Erythroblast (primary cell): ENCODE measurements around the gene PTPRD.

ENCODE experiments used
- DNase-seq, 2 experiments: peaks; one replicate each; lab custom pipeline; 2025; lab: John Stamatoyannopoulos, UW
- GATA1 ChIP-seq: IDR thresholded peaks from 2 replicates; pipeline ENCODE4 v1.6.1; 2011; ENCODE audit warnings: low read depth, mild to moderate bottlenecking, control low read depth, low read length, moderate library complexity
- POLR2A ChIP-seq: IDR thresholded peaks from 2 replicates; pipeline ENCODE4 v1.6.1; 2011; ENCODE audit warnings: mild to moderate bottlenecking, low read length

PTPRD gene

DNA sequence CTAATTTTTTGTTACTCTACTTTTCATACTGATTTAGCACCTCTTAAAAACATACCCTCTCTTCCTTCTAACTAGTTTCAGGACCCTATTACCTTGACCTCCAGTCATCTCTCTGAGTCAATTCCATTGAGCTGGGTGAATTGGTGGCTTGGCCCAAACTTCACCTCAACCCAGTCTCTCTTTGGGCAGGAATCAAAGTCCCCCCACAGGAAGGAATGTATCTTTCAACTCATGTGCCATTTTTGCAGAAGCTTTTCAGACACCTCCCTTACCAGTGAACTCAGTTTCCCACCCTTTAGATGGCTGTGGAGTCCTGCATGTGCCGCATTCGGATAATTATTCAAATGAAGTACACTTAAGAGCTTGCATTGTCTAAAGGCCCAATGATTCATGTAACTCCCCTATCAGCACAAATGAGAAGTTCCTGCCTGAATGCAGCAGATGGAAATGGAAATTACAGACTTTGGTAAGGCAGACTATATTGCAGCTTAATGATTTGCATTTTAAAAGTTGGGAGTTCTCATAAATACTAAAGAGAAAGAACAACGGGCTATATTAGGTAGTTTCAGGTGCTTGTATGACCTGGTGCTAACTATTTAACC, 693.5 kb downstream of the PTPRD start:
- TF ChIP-seq POLR2A (no peak), GATA1 (no peak)
- DNase-seq = no peak

DNA sequence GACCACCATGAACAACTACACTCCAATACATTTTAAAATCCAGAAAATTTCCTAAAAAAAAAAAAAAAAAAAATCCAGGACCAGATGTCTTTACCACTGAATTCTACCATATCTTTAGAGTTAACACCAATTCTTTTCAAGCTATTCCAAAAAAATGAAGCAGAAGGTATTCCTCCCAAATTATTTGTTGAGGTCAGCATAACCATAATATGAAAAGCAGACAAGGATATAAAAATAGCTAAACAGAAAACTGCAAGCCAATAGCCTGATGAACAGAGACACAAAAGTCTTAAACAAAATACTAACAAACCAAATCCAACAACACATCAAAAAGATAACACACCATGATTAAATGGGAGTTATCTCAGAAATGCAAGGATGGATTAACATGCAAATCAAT, 695.4 kb downstream of the PTPRD start:
- TF ChIP-seq GATA1 (no peak), POLR2A (no peak)
- DNase-seq = no peak

DNA sequence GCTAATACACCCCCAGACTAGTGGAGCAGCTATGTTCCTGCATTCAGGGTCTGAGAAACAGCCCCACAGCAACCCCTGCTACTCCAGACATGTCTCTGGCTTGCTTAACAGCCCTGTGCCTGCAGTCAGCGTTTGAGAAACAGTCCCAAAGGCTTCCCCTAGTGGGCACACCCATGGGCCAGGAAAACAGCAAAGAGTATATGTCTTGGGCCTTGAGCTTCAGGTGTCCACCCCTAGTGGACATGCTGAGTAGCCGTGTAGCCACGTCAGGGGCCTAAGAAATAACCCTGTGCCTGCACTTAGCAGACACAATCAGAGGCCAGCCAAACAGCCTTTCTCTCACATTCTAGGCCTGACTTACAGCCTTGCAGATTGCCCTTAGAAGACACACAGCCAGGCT, 698.6 kb downstream of the PTPRD start:
- DNase-seq = peak in 1 of 2 experiments; percentile 1
- TF ChIP-seq GATA1 (no peak), POLR2A (no peak)

DNA sequence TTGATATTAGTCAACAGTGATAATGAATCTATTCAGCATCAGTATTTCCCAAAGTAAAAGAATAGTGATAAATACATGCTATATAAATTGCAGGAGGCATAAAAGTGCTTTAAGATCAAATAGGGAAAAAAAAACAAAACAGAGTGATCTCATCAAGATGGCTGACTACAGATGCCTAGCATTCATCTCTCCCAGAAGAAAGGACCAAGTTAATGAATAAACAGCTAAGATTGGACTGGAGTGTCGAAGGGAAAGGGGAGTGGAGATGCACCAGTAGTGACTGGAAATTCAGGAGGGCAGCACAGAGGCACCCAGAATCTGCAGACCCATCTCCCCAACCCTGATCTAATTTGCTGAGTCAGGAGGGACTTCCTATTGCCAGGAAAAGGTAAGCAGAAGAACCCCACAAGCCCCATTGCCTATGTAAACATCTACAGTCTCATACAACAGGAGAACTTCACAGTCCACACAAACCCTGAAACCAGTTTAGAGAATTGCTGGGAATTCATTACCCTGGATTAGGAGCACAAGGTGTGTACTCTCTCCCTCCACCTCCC, 699.4 kb downstream of the PTPRD start:
- TF ChIP-seq GATA1 = no peak
- TF ChIP-seq POLR2A = no peak

DNA sequence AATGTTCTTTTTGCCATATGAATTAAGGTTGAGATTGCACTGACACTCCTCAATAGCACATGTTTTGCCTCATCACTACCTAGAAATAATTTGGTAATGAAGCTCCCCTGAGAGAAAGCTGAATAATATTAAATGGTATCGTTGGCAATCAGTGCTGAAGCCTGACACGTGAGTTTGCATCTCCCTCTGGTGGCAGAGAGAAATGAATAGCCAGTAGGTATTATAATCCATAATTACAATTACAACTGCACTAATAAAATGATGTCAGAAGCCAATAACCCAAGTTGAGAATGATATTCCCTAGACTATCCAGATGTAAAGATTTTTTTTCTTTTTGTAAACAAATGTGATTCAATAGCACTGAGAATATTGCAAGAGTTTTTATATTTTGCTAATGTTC, 700.3 kb downstream of the PTPRD start:
- no peak for TF ChIP-seq GATA1
- no peak for TF ChIP-seq POLR2A
- DNase-seq = no peak

More for the DNA sequence above, 699.4 kb downstream of the PTPRD start:
- DNase-seq = no peak

DNA sequence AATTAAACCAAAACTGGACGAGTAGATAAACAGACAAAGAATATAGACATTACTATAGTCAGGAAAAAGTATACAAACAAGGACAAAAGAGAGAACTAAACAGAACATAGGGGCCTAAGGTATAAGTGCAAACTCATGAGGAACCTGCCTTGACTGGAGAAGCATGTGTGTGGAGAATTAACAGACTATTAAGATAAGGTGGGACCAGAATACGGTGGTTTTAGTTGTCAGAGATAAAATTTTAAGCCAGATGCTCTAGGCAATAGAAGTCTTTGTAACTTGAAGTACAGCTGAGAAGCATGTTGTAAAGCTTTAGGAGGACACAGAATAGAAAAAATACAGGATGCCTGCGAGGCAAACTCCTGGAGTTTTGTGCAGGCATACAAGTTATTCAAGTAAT, 707.1 kb downstream of the PTPRD start:
- TF ChIP-seq POLR2A = no peak

DNA sequence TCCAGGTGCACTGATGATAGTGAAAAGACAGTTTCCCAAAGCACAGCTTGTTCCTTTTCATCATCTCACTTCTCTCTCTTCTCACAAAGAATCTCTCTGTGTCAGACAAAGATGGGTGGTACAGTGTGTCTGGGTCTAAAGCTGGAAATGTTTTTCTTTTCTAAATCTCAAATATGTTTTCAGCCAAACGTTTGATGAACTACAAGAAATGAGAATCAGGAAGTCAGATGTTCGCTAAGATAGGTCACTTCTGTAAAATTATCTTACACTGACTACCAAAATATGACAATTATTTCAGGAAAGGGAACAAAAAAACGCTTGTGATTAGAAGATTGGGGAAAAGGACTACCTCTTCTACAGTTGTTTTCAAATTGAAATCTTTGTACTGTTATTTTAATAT, 708.8 kb downstream of the PTPRD start:
- no peak for DNase-seq
- no peak for TF ChIP-seq GATA1
- no peak for TF ChIP-seq POLR2A

More for the DNA sequence above, 707.1 kb downstream of the PTPRD start:
- no peak for DNase-seq

DNA sequence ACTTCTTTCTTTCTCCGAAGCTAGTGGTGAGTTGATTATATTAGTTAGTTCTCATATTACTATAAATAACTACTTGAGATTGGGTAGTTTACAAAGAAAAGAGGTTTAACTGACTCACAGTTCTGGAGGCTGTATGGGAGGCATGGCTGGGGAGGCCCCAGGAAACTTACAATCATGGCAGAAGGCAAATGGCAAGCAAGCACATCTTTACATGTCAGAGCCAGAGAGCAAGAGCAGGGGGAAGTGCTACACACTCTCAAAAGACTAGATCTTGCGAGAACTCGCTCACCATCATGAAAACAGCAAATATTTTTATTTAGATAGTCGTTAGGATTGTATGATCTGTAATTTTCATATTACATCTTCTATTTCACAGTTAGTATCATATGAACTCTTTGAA, 711.2 kb downstream of the PTPRD start:
- no peak for TF ChIP-seq POLR2A
- TF ChIP-seq GATA1 = no peak
- DNase-seq = no peak

DNA sequence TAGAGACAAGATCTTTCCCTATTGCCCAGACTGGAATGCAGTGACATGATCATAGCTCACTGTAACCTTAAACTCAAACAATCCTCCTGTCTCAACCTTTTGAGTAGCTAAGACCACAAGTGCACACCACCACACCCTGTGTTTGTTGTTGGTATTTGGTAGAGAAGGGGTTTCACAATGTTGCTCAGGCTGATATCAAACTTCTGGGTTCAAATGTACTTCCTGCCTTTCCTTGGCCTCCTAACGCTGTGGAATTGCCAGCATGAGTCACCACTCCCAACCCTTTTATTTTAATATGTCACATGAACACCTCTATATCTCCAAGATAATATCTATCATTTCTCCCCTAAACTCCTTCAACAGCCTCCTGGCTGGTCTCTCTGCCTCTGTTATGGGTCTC, 719.0 kb downstream of the PTPRD start:
- TF ChIP-seq GATA1 (no peak), POLR2A (no peak)
- DNase-seq = no peak

DNA sequence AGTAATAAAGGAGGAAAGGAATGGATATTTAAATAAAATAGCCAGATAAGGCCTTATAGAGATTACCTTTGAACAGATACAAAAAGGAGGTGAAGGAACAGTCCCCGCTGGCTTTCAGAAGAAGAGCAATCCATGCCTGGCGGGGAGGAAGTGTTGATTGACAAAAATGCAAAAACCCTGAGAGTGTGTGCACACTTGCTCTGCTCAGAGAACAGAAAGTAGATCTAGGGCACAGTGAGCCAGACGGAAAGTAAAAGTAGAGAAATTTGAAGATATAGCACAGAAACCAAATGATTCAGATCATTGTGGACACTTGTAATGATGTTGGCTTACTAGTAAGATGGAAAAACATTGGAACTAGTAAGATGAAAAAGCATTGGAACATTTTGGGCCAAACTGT, 720.6 kb downstream of the PTPRD start:
- TF ChIP-seq GATA1 (no peak), POLR2A (no peak)
- DNase-seq = no peak

DNA sequence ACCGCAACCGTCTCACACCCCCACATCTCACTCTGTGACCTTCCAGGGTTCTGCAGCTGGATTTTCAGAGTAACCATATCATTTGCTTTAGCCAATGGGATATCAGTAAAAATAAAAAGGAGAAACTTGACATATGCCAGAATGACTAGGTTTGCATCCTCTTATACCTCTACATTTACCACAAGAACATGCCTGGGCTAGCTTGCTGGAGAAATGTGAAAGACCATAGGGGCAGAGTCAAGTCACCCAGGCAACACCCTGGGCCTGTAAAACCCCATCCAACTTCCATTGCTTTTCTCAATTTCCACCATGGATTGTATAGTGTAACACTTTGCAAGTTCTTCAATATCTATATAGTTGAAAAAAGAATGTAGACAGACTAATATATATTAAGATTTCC, 731.1 kb downstream of the PTPRD start:
- TF ChIP-seq POLR2A = no peak
- no peak for DNase-seq

DNA sequence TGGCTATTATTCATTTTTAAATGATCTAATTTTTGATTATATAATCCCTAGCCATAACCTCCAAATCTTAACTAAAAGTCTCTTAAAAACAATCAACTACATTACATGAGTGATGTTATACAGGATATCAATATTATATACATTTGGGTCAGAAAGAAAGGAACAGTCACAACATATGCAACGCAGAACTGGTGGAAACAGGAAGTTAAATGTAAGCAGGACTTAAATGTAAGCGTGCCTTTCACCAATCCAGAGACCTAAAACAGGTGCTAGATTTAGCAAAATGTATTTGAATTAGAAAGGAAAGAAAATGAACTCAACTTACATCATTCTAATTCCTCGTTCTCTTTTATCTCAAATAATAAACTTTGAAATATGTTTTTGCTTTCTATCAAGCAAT, 738.5 kb downstream of the PTPRD start:
- no peak for DNase-seq
- TF ChIP-seq GATA1 (no peak), POLR2A (no peak)

DNA sequence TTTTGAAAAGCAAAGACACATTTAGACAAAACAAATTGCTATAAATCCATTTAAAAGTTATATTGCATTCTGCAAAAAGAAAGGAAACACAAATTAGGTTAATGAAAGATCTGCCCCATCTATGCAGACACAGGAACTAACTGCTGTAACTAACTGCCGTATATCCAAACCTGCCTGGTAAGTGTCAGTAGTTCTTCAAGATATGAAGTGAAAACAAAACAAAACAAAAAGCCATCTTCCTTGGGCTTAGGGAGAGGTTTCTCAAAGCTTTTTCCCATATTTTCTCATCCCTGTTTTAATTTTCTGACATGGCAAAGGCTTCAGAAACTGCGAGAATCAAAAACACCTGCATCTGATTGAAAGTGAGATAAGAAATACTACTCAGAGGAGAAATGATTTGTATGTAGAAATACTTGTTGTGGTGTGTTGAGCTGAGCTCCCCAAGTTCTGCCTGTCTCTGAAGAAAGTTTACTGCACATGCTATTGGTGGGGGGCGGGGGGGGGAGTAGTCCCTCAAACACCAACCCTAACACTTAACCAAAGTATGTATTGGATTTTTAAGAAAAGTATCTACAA, 750.5 kb downstream of the PTPRD start:
- no peak for DNase-seq
- no peak for TF ChIP-seq POLR2A
- no peak for TF ChIP-seq GATA1

DNA sequence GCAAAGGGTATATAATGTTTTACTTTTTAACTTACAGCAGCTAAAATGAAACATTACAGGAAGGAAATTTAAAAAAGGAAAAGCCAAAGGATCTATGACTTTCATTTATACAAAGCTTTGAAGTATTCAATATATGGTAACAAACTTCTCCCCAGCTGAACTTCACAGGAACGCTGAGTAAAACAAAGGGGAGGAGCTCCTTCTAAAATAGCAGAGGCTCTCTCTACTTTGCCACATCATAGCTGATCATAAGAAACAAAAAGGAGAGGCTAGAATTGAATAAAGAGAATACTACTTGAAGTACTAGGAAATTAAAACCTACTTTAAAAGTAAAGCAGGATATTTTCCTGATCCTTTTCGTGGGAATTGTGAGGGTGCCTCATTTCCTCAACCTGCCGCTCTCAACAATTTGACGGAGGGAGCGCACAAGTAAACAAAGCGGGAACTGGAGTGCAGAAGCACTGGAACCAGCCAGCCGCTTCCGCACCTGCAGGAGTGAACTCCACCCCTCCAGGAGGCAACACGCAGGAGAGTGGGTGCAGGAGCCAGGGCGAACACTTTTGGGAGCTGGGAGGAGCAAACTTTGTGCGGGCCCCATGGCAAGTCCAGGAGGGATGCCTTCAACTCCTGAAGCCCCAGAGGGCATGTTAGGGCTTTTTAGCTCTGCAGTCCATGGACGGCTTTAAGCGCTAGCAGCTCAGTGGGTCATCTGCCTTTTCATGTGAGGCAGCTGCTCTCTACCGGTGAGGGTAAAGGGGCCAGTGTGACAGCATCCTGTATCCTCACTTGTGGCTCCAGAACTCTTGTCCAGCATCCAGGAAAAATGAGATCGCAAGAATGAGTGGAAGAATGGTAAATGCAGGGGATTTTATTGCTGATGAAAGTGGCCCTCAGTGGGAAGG, 757.4 kb downstream of the PTPRD start:
- no peak for DNase-seq
- TF ChIP-seq POLR2A = no peak
- TF ChIP-seq GATA1 = no peak
